Activated CD4-positive, CD25-positive, alpha-beta regulatory T cell treated with anti-CD3 and anti-CD28 coated beads, Interleukin-2, amount 50 U/mL, for 72 hours (primary cell): ENCODE results near the gene PWWP2B.
A peak's percentile ranks its signal among the peaks of the same experiment; 100 is the strongest.
"Not testable (repeated sequence)": the region's sequence is repeated elsewhere in the genome, so short reads cannot be mapped to it uniquely, and the experiment has no call there.

Experiments used
- DNase-seq: peaks from one replicate; pipeline ENCODE4 v3.0.0; 2021

Gene PWWP2B

GRCh38 chr10:132363921-132364593 is 32.9 kb upstream of the PWWP2B start:
- DNase-seq: peak; percentile 11

- peak; percentile 42 for DNase-seq
Observed at GRCh38 chr10:132364594-132364970, 32.4 kb upstream of the PWWP2B start.

- DNase-seq: peak; percentile 0
Observed at GRCh38 chr10:132365102-132365501, 31.9 kb upstream of the PWWP2B start.

- no peak for DNase-seq
Observed at GRCh38 chr10:132366006-132366405, 31.0 kb upstream of the PWWP2B start.

- DNase-seq: no peak
Observed at GRCh38 chr10:132366499-132366898, 30.5 kb upstream of the PWWP2B start.

GRCh38 chr10:132368391-132368790 is 28.6 kb upstream of the PWWP2B start:
- DNase-seq: no peak

GRCh38 chr10:132368881-132369635 is 27.9 kb upstream of the PWWP2B start:
- peak; percentile 7 for DNase-seq

GRCh38 chr10:132369636-132370185 is 27.3 kb upstream of the PWWP2B start:
- peak; percentile 11 for DNase-seq

- DNase-seq: no peak
Observed at GRCh38 chr10:132370426-132371340, 26.3 kb upstream of the PWWP2B start.

- no peak for DNase-seq
Observed at GRCh38 chr10:132371641-132372081, 25.3 kb upstream of the PWWP2B start.

- peak; percentile 9 for DNase-seq
Observed at GRCh38 chr10:132372516-132373095, 24.4 kb upstream of the PWWP2B start.

- peak; percentile 16 for DNase-seq
Observed at GRCh38 chr10:132373241-132373955, 23.6 kb upstream of the PWWP2B start.

- peak; percentile 5 for DNase-seq
Observed at GRCh38 chr10:132374176-132374575, 22.8 kb upstream of the PWWP2B start.

- peak; percentile 19 for DNase-seq
Observed at GRCh38 chr10:132374612-132375011, 22.4 kb upstream of the PWWP2B start.

GRCh38 chr10:132375116-132375794 is 21.7 kb upstream of the PWWP2B start:
- peak; percentile 21 for DNase-seq

GRCh38 chr10:132375795-132376297 is 21.2 kb upstream of the PWWP2B start:
- no peak for DNase-seq

- no peak for DNase-seq
Observed at GRCh38 chr10:132376394-132376851, 20.6 kb upstream of the PWWP2B start.

- DNase-seq: no peak
Observed at GRCh38 chr10:132377326-132377725, 19.7 kb upstream of the PWWP2B start.

GRCh38 chr10:132379026-132379425 is 18.0 kb upstream of the PWWP2B start:
- DNase-seq: not testable (repeated sequence)

GRCh38 chr10:132380986-132381385 is 16.0 kb upstream of the PWWP2B start:
- DNase-seq: not testable (repeated sequence)

GRCh38 chr10:132381741-132382140 is 15.3 kb upstream of the PWWP2B start:
- no peak for DNase-seq
